Lung (tissue), 12 donors: Measurements from ENCODE around the gene INO80E. TPM values are rescaled to one million over a fixed set of nuclear protein-coding genes. Genes with fewer than 3 reads are reported as not detected.
"Not testable (repeated sequence)": the region's sequence is repeated elsewhere in the genome, so short reads cannot be mapped to it uniquely, and the experiment has no call there.

Source experiments
- ATAC-seq: fragments of 200-7000 bp; cut with Tn5 transposase; one replicate; pipeline ENCODE4 v1.9.1; 2020; ENCODE audit warnings: moderate number of reproducible peaks; ENCODE audit not compliant: insufficient read depth, low FRiP score
- DNase-seq, 3 donors: peaks; one replicate each; pipeline ENCODE4 v3.0.0-alpha.2; 2013 to 2017
- H3K27ac ChIP-seq, 2 donors: one replicate each; pipeline ENCODE4 v1.5.1; 2013; ENCODE audit warnings: mild to moderate bottlenecking in 2 of 2, moderate library complexity in 2 of 2, control low read depth in 1 of 2, inconsistent platforms in 1 of 2, low read depth in 1 of 2, low read length in 1 of 2
- H3K27me3 ChIP-seq, 3 donors: one replicate each; pipeline ENCODE4 v1.5.1; 2013; ENCODE audit warnings: low read length in 2 of 3; ENCODE audit not compliant: control insufficient read depth in 3 of 3, insufficient read depth in 3 of 3
- H3K36me3 ChIP-seq, 4 donors: one replicate each; pipeline ENCODE4 v1.5.1; 2013; ENCODE audit warnings: low read length in 4 of 4, mild to moderate bottlenecking in 1 of 4, moderate library complexity in 1 of 4; ENCODE audit not compliant: control insufficient read depth in 4 of 4, insufficient read depth in 4 of 4
- H3K4me1 ChIP-seq, 5 donors: one replicate each; pipeline ENCODE4 v1.5.1; 2013; ENCODE audit warnings: low read length in 5 of 5, mild to moderate bottlenecking in 2 of 5, moderate library complexity in 1 of 5; ENCODE audit not compliant: control insufficient read depth in 5 of 5, insufficient read depth in 5 of 5
- H3K4me3 ChIP-seq: one replicate; pipeline ENCODE4 v1.5.1; 2013; ENCODE audit warnings: mild to moderate bottlenecking, control low read depth, moderate library complexity
- H3K9ac ChIP-seq, 2 donors: one replicate each; pipeline ENCODE4 v1.5.1; 2013; ENCODE audit warnings: low read length in 2 of 2, control low read depth in 1 of 2; ENCODE audit not compliant: insufficient read depth in 1 of 2
- H3K9me3 ChIP-seq, 4 donors: one replicate each; pipeline ENCODE4 v1.5.1; 2013; ENCODE audit warnings: low read length in 3 of 4, mild to moderate bottlenecking in 1 of 4, moderate library complexity in 1 of 4; ENCODE audit not compliant: control insufficient read depth in 4 of 4, insufficient read depth in 3 of 4
- WGBS, 2 donors: extraction: QIAGEN DNeasy Blood & Tissue Kit; methylation state at CpG; one replicate each; pipeline ENCODE4 v1.1.7; 2013; 5-methylcytosine and 5-hydroxymethylcytosine counted together
- polyA plus RNA-seq, 2 donors: library from polyadenylated mRNA; stranded (reverse); fragments of 200-250 nt; gene quantifications; one replicate each; pipeline ENCODE4 v1.2.1, GENCODE V29; 2013
- total RNA-seq, 2 donors: library from RNA; depleted of rRNA in 1 of 2; stranded (reverse); fragments of >200 nt in 1 of 2; gene quantifications; one replicate each; pipeline ENCODE4 v1.2.1, GENCODE V29; 2014 to 2021
- TF ChIP-seq, protein P1 (sequence below): IDR thresholded peaks from 2 replicates; pipeline ENCODE4 v1.5.1; 2012; ENCODE audit warnings: mild to moderate bottlenecking; ENCODE audit errors: control extremely low read depth, extremely low read depth
- donor health status: control.
- donor health status: control.
- donor health status: Bipolar disorder and iron deficiency.
- donor health status: healthy.
- donor health status: DM: yes; HTN: yes; CAD: no.

INO80E gene
- total and polyA plus RNA-seq, 4 donors: 37.5 to 105 (median 60.2) TPM

DNA sequence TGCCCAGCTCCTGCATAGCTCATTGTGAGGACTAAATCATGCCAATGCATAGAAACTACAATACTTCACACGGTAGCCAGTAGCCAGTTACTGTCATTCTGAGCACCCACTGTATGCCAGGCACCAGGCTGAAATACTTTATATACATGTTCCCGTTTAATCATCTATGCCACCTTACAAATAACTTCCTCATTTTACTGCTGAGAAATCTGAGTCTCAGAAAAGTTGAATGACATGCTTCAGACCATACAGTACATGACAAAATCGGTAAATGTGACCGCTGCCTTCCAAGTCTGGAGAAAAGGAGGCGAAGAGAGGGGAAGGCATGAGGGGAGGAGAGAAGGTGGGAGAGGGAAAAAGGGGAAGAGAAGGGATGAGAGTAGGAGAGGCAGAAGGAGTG, 44.2 kb downstream of the INO80E start:
- H3K27me3 ChIP-seq: peaks cover 0 to 5% (median 0%) of the 10 kb centered on the region in 3 donors
- DNase-seq (no peak), ATAC-seq (no peak)
- no peak overlapping the region for H3K4me3 ChIP-seq
- WGBS, 2 donors: 34 to 55% methylated on average over 5 of the region's 5 CpGs
- H3K27ac ChIP-seq: no peak overlapping the region
- TF ChIP-seq, protein P1, sequence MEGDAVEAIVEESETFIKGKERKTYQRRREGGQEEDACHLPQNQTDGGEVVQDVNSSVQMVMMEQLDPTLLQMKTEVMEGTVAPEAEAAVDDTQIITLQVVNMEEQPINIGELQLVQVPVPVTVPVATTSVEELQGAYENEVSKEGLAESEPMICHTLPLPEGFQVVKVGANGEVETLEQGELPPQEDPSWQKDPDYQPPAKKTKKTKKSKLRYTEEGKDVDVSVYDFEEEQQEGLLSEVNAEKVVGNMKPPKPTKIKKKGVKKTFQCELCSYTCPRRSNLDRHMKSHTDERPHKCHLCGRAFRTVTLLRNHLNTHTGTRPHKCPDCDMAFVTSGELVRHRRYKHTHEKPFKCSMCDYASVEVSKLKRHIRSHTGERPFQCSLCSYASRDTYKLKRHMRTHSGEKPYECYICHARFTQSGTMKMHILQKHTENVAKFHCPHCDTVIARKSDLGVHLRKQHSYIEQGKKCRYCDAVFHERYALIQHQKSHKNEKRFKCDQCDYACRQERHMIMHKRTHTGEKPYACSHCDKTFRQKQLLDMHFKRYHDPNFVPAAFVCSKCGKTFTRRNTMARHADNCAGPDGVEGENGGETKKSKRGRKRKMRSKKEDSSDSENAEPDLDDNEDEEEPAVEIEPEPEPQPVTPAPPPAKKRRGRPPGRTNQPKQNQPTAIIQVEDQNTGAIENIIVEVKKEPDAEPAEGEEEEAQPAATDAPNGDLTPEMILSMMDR: no peak
- H3K9ac ChIP-seq: no peak overlapping the region
- no peaks in the 10 kb centered on the region for H3K9me3 ChIP-seq
- no peaks in the 10 kb centered on the region for H3K36me3 ChIP-seq
- no peaks in the 10 kb centered on the region for H3K4me1 ChIP-seq

DNA sequence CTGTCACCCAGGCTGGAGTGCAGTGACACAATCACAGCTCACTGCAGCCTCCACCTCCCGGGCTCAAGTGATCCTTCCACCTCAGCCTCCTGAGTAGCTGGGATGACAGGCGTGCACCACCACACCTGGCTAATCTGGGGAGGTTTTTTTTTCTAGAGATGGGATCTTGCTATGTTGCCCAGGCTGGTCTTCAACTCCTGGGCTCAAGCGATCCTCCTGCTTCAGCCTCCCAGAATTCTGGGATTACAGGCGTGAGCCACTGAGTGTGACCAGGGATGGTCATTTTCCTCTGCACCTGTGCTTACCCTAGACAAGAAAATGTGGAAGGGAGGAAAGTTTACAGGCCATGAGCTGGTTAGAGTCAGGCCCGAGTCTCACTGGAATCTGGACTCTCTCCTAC, 44.6 kb downstream of the INO80E start:
- DNase-seq, H3K9me3 ChIP-seq, H3K4me1 ChIP-seq, H3K27me3 ChIP-seq, H3K4me3 ChIP-seq, H3K36me3 ChIP-seq, ATAC-seq, H3K27ac ChIP-seq, H3K9ac ChIP-seq: not testable (repeated sequence)
- WGBS, 2 donors: 89 to 90% methylated on average over 5 of the region's 5 CpGs

DNA sequence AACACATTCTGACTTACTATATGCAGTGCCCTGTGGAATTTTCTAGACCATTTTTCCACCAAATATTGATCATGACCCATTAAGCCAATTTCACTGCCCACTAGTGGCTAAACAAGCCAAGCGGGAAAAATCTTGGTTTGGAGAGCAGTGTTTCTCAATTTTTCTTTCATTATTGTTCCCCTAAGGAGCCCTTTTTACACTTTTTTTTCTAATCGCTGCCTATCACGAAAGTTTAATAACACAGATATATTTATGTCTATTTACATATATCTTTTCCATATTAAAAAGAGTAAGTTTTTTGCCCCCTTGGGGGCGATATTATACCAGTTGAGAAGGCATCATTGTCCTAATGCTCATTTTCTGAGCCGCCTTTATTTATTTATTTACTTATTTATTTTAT, 45.8 kb downstream of the INO80E start:
- ATAC-seq: no peak
- DNase-seq: peak in 2 of 3 donors; percentile 68 to 72
- Histone ChIP-seq H3K36me3 (no peaks in the 10 kb centered on the region), H3K4me1 (no peaks in the 10 kb centered on the region), H3K9ac (no peak overlapping the region), H3K27ac (no peak overlapping the region), H3K9me3 (no peaks in the 10 kb centered on the region), H3K4me3 (no peak overlapping the region), H3K27me3 (peaks cover 0 to 2% (median 0%) of the 10 kb centered on the region in 3 donors)
- WGBS, 2 donors: 23 to 28% methylated on average over 5 of the region's 5 CpGs
- TF ChIP-seq, protein P1: no peak

DNA sequence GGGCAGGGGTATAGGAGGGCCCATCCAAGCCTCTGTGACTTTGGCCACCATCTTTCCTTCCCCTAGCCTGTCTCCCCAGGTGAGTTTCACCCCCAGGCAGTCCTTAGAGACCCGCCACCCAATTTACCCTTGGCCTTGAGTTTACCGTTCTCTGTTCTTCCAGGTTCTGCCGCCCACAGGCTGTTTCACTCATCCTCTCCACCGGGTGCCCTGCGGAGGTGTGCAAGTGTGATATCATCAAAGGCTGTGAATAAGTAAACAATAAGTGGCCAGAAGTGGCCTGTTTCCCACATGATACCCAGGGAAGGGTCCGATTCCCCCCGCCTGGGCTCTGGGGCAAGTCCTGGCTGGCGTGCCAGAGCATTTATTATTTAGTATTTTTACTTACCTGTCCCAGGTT, 50.1 kb downstream of the INO80E start:
- Histone ChIP-seq H3K27ac (no peak overlapping the region), H3K36me3 (no peaks in the 10 kb centered on the region), H3K4me1 (no peaks in the 10 kb centered on the region), H3K9me3 (no peaks in the 10 kb centered on the region), H3K9ac (no peak overlapping the region), H3K4me3 (no peak overlapping the region), H3K27me3 (peaks cover 0 to 2% (median 0%) of the 10 kb centered on the region in 3 donors)
- DNase-seq: no peak
- 63 to 73% methylated on average over 8 of the region's 8 CpGs for WGBS, 2 donors
- TF ChIP-seq, protein P1: no peak
- ATAC-seq: no peak
